WTC11 (cell line): Measurements from ENCODE around the gene NT5C1A.

ENCODE experiments used
- CREB1 ChIP-seq: sonication (generic); formaldehyde crosslinking; IDR thresholded peaks from 2 replicates; pipeline ENCODE4 v1.8.0; 2023; ENCODE audit warnings: mild to moderate bottlenecking, missing genetic modification reagents
- FOXP1 ChIP-seq: sonication (generic); formaldehyde crosslinking; IDR thresholded peaks from 2 replicates; pipeline ENCODE4 v1.8.0; 2022; ENCODE audit warnings: missing genetic modification reagents, mild to moderate bottlenecking, moderate library complexity, borderline replicate concordance
- TF ChIP-seq, protein P1 (sequence below): sonication (generic); formaldehyde crosslinking; conservative IDR thresholded peaks from 2 replicates; pipeline ENCODE4 v1.8.1; 2022; ENCODE audit warnings: mild to moderate bottlenecking, missing genetic modification reagents

DNA sequence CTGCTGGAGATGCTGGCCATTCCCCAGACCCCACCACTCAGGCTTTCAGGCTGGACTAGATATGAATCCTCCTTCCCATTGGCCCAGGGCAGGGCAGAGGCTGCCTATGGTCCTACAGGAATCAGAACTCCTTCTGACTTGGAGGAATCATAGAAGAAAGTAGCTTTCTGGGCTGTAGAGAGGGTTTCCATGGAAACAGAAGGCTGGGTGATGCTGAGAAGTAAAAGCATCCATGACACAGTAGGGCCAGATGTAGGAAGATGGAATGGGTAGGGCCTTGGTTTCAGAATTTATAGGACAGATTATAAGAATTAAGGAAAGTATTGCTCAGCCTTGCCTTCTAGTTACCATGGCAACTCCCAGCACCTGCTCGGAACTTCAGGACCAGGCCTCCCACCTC is 9.0 kb downstream of the NT5C1A start:
- TF ChIP-seq CREB1, result no peak
- TF ChIP-seq, protein P1, sequence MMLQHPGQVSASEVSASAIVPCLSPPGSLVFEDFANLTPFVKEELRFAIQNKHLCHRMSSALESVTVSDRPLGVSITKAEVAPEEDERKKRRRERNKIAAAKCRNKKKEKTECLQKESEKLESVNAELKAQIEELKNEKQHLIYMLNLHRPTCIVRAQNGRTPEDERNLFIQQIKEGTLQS (CRISPR knock-in tag), result no peak
- TF ChIP-seq FOXP1 (CRISPR knock-in tag), result no peak
